Epithelial cell of esophagus (primary cell): ENCODE measurements around the gene B3GALT6.
A peak's percentile ranks its signal among the peaks of the same experiment; 100 is the strongest.

Experiments used
- DNase-seq: peaks from one replicate; pipeline ENCODE4 v3.0.0; 2010; ENCODE audit warnings: low read depth
- H3K4me3 ChIP-seq: 2 replicates; pipeline ENCODE4 v1.5.1; 2011; ENCODE audit warnings: mild to moderate bottlenecking, low read length, control low read depth
- TF ChIP-seq, protein P1 (sequence below): IDR thresholded peaks from 2 replicates; pipeline ENCODE4 v1.5.1; 2011; ENCODE audit warnings: low read depth, mild to moderate bottlenecking, low read length, control low read depth, inconsistent platforms; ENCODE audit not compliant: insufficient read depth; ENCODE audit errors: missing control alignments

Gene B3GALT6

GRCh38 chr1:1278620-1279019 is 46.6 kb downstream of the B3GALT6 start:
- TF ChIP-seq, protein P1, sequence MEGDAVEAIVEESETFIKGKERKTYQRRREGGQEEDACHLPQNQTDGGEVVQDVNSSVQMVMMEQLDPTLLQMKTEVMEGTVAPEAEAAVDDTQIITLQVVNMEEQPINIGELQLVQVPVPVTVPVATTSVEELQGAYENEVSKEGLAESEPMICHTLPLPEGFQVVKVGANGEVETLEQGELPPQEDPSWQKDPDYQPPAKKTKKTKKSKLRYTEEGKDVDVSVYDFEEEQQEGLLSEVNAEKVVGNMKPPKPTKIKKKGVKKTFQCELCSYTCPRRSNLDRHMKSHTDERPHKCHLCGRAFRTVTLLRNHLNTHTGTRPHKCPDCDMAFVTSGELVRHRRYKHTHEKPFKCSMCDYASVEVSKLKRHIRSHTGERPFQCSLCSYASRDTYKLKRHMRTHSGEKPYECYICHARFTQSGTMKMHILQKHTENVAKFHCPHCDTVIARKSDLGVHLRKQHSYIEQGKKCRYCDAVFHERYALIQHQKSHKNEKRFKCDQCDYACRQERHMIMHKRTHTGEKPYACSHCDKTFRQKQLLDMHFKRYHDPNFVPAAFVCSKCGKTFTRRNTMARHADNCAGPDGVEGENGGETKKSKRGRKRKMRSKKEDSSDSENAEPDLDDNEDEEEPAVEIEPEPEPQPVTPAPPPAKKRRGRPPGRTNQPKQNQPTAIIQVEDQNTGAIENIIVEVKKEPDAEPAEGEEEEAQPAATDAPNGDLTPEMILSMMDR, result no peak
- no peak overlapping the region for H3K4me3 ChIP-seq
- no peak for DNase-seq

- no peak overlapping the region for H3K4me3 ChIP-seq
- no peak for DNase-seq
- TF ChIP-seq, protein P1, result no peak
Measured at GRCh38 chr1:1279028-1279427, 47.0 kb downstream of the B3GALT6 start.

GRCh38 chr1:1280782-1281481 is 48.9 kb downstream of the B3GALT6 start:
- H3K4me3 ChIP-seq, result no peak overlapping the region
- no peak for DNase-seq
- TF ChIP-seq, protein P1, result no peak

DNA sequence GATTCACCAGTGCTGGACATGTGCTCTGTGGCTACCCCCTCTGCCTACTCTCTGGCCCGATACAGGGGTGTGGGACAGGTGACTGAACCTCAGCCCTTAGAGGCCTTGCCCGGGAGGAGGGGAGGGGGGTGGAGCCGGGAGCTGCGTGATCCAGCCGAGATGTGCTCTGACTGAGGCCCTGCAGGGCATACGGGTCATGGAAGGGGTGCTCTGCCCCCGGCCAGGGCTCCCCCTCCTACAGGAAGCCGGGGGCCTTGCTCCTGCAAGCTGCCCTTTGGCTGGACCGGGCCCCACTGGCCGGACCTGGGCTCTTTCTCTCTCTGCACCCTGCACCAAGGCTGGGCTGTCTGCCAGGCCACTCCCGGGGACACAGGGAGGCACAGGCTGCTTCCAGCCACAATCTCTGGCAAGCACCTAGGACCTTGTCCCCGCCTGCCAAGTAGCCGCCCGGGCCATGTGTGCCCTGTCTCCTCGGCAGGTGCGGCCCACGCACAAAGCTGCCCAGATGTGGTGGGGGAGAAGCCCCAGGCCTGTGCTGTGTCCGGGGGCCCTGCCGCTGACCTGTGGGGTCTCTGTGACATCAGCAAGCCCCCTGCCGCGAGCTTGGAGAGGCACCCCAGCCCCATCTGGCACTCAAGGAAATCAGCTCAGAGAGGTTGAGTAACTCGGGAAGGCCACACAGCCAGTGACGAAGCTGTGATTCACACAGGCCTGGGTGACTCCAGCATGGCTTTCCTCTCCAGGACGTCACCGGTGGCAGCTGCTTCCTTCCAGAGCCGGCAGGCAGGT is 49.7 kb downstream of the B3GALT6 start:
- TF ChIP-seq, protein P1, result no peak
- DNase-seq, result peak; percentile 87
- no peak overlapping the region for H3K4me3 ChIP-seq

DNA sequence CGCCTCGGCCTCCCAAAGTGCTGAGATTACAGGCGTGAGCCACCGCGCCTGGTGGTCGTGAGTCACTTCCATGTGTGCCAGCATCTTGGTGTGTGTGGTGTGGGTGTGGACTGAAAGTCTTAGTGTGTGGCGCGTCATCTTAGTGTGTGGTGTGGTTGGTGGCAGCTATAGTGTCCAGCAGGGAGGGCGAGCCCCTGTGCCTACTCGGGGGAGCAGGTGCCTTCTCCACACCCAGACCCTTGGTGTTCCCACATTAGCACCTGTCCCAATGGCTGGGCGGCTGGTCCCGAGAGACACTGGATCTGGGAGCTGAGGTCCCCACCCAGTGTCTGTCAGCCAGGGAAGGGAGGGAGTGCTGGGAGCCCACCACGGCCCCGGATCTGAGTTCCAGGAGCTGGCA is 51.0 kb downstream of the B3GALT6 start:
- peak; percentile 67 for DNase-seq
- no peak overlapping the region for H3K4me3 ChIP-seq

DNA sequence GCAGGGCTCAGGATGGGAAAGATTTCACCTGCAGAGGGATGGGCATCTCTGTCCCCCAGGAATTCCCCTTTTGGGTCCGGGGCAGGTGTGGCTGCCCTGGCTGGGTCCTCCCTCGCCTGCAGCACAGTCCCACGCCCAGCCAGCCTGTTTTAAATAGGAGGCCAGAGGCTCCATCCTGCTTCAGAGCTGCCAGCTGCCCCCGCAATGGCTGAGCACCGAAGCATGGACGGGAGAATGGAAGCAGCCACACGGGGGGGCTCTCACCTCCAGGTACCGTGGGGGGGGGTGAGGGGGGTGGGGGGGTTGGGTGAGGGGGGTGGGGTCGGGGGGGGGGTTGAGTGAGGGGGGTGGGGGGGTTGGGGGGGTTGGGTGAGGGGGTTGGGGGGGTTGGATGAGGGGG is 51.8 kb downstream of the B3GALT6 start:
- H3K4me3 ChIP-seq, result no peak overlapping the region
- TF ChIP-seq, protein P1, result no peak
- peak; percentile 58 for DNase-seq

More for the DNA sequence above, 51.0 kb downstream of the B3GALT6 start:
- TF ChIP-seq, protein P1, result no peak
